Testis (tissue), 2 donors: ENCODE data around the gene INSR.

Experiments used
- CTCF ChIP-seq, 3 experiments: fragments of 450-650 bp in 2 of 3; fragments of 200-600 bp in 1 of 3; sonication (generic) in 1 of 3; IDR thresholded peaks; one replicate each; pipeline ENCODE4 v1.5.1; 2016 to 2019; ENCODE audit warnings: antibody characterized with exemption in 3 of 3, mild to moderate bottlenecking in 2 of 3, moderate library complexity in 1 of 3
- POLR2A ChIP-seq: fragments of 450-650 bp; IDR thresholded peaks from one replicate; pipeline ENCODE4 v1.6.1; 2017; ENCODE audit warnings: antibody characterized with exemption, mild to moderate bottlenecking, moderate library complexity

GRCh38 chr19:7263066-7263465 is 31.1 kb downstream of the INSR start:
- TF ChIP-seq CTCF (IDR thresholded peaks at IDR 0.05) (no peak), POLR2A (no peak)
